Mesodermal cell (in vitro differentiated cells): ENCODE results near the gene SPRR1B.
"Not testable (repeated sequence)": the region's sequence is repeated elsewhere in the genome, so short reads cannot be mapped to it uniquely, and the experiment has no call there.

Source experiments
- H3K27ac ChIP-seq: 2 replicates; pipeline ENCODE4 v1.7.0; 2013; ENCODE audit warnings: mild to moderate bottlenecking, low read depth, low read length, moderate library complexity; ENCODE audit not compliant: severe bottlenecking
- H3K36me3 ChIP-seq: 2 replicates; pipeline ENCODE4 v1.7.1; 2013; ENCODE audit warnings: mild to moderate bottlenecking, low read length, moderate library complexity; ENCODE audit not compliant: control insufficient read depth, insufficient read depth
- H3K4me1 ChIP-seq: one replicate; pipeline ENCODE4 v1.7.1; 2013; ENCODE audit warnings: mild to moderate bottlenecking, low read length; ENCODE audit not compliant: insufficient read depth, control insufficient read depth, poor library complexity, severe bottlenecking
- H3K4me3 ChIP-seq: 2 replicates; pipeline ENCODE4 v1.7.0; 2013; ENCODE audit warnings: low read length, control low read depth, mild to moderate bottlenecking; ENCODE audit not compliant: insufficient read depth, poor library complexity, severe bottlenecking; ENCODE audit errors: extremely low read depth
- H3K9me3 ChIP-seq: 2 replicates; pipeline ENCODE4 v1.7.1; 2013; ENCODE audit warnings: mild to moderate bottlenecking, low read length, moderate library complexity; ENCODE audit not compliant: control insufficient read depth
- WGBS, 2 experiments: methylation state at CpG; one replicate each; pipeline ENCODE4 v1.1.5; 2013; ENCODE audit warnings: missing lambda C conversion rate in 2 of 2; ENCODE audit not compliant: insufficient coverage in 2 of 2; 5-methylcytosine and 5-hydroxymethylcytosine counted together

The SPRR1B gene

DNA sequence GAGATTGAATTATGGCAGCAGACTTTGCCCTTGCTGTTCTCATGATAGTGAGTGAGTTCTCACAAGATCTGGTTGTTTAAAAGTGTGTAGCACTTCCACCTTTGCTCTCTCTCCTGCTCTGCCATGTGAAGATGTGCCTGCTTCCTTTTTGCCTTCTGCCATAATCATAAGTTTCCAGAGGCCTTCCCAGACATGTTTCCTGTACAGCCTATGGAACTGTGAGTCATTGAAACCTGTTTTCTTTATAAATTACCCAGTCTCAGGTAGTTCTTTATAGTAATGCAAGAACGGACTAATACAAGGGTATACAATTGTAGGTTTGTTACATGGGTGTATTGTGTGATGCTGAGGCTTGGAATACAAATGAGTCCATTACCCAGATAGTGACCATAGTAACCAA lies 4.2 kb downstream of the SPRR1B start:
- Histone ChIP-seq H3K4me3 (no peak overlapping the region), H3K9me3 (no peaks in the 10 kb centered on the region), H3K4me1 (peaks cover 11% of the 10 kb centered on the region), H3K27ac (no peak overlapping the region), H3K36me3 (no peaks in the 10 kb centered on the region)
- WGBS, 2 experiments = no CpG with 5 or more reads among the region's 1 CpG

GRCh38 chr1:153040950-153041631 lies 10.1 kb downstream of the SPRR1B start, which contains the start of gene SPRR2D:
Gene SPRR2D (minus strand): TSS chr1:153041120. CDS start chr1:153040346, 774 bp downstream.
- H3K4me3 ChIP-seq = no peak within 1 kb of the TSS
- no peak within 1 kb of the TSS for H3K27ac ChIP-seq
- WGBS, 2 experiments = 100% methylated on average over 2 of the region's 4 CpGs
- no peaks in the 10 kb centered on the region for H3K9me3 ChIP-seq
- H3K36me3 ChIP-seq = no peaks in the 10 kb centered on the region
- H3K4me1 ChIP-seq = peaks cover 3% of the 10 kb centered on the region

GRCh38 chr1:153049211-153049610 lies 18.2 kb downstream of the SPRR1B start:
- Histone ChIP-seq H3K9me3 (no peaks in the 10 kb centered on the region), H3K27ac (no peak overlapping the region), H3K36me3 (no peaks in the 10 kb centered on the region), H3K4me1 (no peaks in the 10 kb centered on the region), H3K4me3 (no peak overlapping the region)
- 86 to 100% methylated on average over 1 to 2 of the region's 2 CpGs for WGBS, 2 experiments

- not testable (repeated sequence) for H3K9me3 ChIP-seq, H3K27ac ChIP-seq, H3K4me1 ChIP-seq, H3K4me3 ChIP-seq, H3K36me3 ChIP-seq
- 70 to 83% methylated on average over 2 of the region's 3 CpGs for WGBS, 2 experiments
These were observed 25.1 kb downstream of the SPRR1B start for GRCh38 chr1:153056111-153056510.

GRCh38 chr1:153057375-153057774 lies 26.4 kb downstream of the SPRR1B start, which contains the start of gene SPRR2A:
Gene SPRR2A (minus strand): TSS chr1:153057512. CDS start chr1:153056735, 777 bp downstream.
- 83 to 90% methylated on average over 2 of the region's 2 CpGs for WGBS, 2 experiments
- Histone ChIP-seq H3K9me3 (no peaks in the 10 kb centered on the region), H3K27ac (no peak within 1 kb of the TSS), H3K4me3 (no peak within 1 kb of the TSS), H3K36me3 (no peaks in the 10 kb centered on the region), H3K4me1 (peaks cover 6% of the 10 kb centered on the region)

DNA sequence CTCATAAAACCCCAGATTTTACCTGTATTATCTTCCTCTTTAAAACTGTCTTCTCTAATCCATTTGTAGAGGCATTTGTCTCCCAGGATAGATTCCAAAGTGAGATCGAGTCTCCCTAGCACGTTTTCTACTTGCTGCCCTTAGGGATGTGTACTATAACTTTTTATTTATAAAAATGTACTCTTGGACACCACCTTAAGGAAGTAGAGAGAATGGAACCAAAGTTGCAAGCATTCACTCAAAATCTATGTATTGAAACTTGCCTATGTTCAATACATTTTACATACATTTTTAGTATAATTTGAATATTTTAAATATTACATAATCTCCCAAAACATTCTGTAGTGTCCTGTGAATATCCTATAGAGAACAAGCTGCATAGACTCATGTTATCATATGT lies 27.2 kb downstream of the SPRR1B start:
- Histone ChIP-seq H3K4me3 (no peak overlapping the region), H3K36me3 (no peaks in the 10 kb centered on the region), H3K4me1 (peaks cover 6% of the 10 kb centered on the region), H3K9me3 (no peaks in the 10 kb centered on the region), H3K27ac (no peak overlapping the region)
- no CpG with 5 or more reads among the region's 2 CpGs for WGBS, 2 experiments

DNA sequence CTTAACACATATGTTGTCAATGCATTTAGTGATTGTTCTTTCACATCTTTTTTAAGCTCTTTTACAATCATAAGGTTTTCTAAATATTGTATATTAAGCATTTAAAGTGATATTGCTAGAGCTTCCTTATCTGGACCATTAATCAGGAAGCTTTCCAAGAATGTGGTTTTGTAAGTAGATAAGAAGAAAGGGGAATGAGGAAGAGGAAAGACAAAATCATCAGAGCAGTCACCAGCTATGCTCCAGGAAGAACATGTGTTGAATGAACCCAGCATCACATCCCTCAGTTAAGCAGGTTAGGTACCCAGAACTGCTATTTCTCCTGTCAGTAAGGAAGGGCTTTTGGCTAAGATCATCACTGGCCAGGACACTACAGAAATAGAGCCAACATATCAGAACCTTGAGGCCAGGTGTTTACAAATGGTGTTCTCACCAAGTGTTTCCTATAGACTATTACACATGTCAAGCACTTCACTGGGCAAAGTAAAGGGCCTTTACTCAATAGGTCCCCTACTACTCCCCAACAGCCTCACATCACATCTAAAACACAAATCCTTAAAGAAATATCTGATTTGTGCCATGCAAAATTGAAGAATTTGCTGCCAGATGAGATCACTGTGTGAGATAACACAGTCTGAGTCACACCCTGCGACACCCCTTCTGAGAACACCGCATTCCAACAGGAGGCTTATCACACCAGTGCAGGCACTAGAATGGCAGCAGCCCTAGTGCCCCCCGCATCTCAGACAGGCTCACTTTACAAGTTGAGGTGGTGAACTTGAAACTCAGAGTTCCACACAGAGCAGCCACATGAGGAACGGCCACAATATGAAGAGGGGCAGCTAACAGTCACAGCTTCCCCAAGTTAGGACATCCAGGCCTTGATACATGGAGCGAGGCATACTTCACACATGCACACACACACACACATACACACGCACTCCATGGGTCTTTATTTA lies 28.1 kb downstream of the SPRR1B start:
- Histone ChIP-seq H3K4me1 (peaks cover 6% of the 10 kb centered on the region), H3K4me3 (no peak overlapping the region), H3K36me3 (no peaks in the 10 kb centered on the region), H3K27ac (no peak overlapping the region), H3K9me3 (no peaks in the 10 kb centered on the region)
- 67 to 89% methylated on average over 1 to 4 of the region's 6 CpGs for WGBS, 2 experiments

DNA sequence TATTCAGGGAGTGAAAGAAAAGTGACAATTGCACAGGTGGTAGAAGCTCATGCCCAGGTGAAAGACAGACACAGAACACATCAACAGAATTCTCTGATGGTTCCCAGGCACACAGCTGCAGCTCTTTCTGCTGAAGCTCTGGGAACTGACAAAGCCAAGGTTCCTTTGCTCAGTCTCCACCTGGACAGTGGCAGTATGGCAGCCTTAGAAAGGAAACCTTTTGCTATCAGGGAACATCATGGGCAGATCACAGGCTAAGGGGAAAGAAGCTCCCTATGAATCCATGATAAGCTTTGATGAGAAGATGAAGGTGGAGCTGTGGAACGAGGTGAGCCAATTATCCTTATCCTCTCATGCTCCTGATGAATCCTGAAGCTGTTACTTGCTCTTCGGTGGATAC lies 39.2 kb downstream of the SPRR1B start:
- Histone ChIP-seq H3K27ac (no peak overlapping the region), H3K4me3 (no peak overlapping the region), H3K9me3 (no peaks in the 10 kb centered on the region), H3K36me3 (no peaks in the 10 kb centered on the region), H3K4me1 (no peaks in the 10 kb centered on the region)
- 88% methylated on average over 1 of the region's 2 CpGs; no CpG with 5 or more reads in 1 of the 2 experiments for WGBS, 2 experiments

DNA sequence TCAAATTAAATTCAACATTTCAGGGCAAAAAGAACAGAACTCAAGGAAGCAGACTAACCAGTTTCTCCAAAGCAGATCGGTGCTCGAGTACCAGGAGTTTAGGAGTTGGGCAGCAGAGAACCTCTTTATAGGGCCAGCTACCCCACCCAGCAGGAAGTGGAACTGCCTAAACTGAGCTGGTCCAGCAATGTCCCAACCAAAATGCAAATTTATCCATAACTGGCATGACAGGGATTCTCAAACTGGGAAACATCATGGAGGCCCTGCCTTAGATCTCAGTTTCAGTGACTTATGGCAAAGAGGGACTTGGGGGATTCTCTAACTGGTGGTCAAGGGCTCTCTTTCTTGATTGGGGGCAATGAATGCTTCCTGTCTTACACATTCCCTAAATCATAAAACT lies 40.5 kb downstream of the SPRR1B start, which contains the start of gene SPRR2B:
SPRR2B (minus strand) TSS at position 101 of the 400 bp plus-strand sequence. CDS start 772 bp downstream, outside the sequence.
- WGBS, 2 experiments = 50% methylated on average over 2 of the region's 2 CpGs; no CpG with 5 or more reads in 1 of the 2 experiments
- Histone ChIP-seq H3K4me3 (no peak within 1 kb of the TSS), H3K27ac (no peak within 1 kb of the TSS), H3K36me3 (no peaks in the 10 kb centered on the region), H3K4me1 (no peaks in the 10 kb centered on the region), H3K9me3 (no peaks in the 10 kb centered on the region)

GRCh38 chr1:153072806-153073726 lies 42.1 kb downstream of the SPRR1B start:
- Histone ChIP-seq H3K27ac (no peak overlapping the region), H3K4me3 (no peak overlapping the region), H3K9me3 (no peaks in the 10 kb centered on the region), H3K36me3 (no peaks in the 10 kb centered on the region), H3K4me1 (no peaks in the 10 kb centered on the region)
- 86 to 90% methylated on average over 3 of the region's 5 CpGs for WGBS, 2 experiments
